HG03354 (cell line): ENCODE data around the gene HOXC9.
"Not testable (repeated sequence)": the region's sequence is repeated elsewhere in the genome, so short reads cannot be mapped to it uniquely, and the experiment has no call there.

ENCODE experiments used
- ATAC-seq: cut with Tn5 transposase; IDR thresholded peaks from one replicate; pipeline ENCODE4 v1.9.1; 2021; ENCODE audit warnings: mild to moderate bottlenecking; ENCODE audit not compliant: unreplicated experiment, poor library complexity, severe bottlenecking

Gene HOXC9

DNA sequence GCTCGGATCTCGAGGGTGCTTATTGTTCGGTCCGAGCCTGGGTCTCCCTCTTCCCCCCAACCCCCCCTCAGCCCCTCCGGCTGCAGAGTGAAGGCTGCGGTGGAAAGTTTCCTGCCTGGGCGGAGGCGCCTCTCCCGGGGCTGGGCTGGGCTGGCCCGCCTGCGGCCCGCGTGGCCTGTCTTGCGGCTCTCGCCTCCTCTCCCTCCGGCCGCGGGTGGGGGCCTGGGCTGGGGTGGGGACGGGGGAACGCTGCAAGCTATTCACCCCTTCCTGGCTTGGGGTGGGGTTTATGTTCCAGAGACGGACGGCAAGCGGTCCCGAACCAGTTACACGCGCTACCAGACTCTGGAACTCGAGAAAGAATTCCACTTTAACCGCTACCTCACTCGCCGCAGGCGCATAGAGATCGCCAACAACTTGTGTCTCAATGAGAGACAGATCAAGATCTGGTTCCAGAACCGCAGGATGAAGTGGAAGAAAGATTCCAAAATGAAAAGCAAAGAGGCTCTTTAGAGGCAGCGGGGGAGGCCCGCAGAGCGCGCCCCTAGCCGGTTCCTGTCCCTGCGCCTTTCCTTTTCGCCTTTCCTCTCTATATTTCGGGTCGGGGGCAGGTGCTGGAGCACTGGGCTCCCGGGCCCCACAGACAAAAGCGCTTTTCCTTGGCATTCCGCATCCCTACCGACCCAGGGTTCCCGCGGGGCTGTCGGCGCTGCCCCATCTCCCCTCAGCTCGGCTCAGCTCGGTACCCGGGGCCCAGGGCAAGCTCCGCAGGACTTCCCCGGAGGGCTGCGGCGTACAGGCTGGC, 34.2 kb downstream of the HOXC9 start:
- ATAC-seq: no peak

DNA sequence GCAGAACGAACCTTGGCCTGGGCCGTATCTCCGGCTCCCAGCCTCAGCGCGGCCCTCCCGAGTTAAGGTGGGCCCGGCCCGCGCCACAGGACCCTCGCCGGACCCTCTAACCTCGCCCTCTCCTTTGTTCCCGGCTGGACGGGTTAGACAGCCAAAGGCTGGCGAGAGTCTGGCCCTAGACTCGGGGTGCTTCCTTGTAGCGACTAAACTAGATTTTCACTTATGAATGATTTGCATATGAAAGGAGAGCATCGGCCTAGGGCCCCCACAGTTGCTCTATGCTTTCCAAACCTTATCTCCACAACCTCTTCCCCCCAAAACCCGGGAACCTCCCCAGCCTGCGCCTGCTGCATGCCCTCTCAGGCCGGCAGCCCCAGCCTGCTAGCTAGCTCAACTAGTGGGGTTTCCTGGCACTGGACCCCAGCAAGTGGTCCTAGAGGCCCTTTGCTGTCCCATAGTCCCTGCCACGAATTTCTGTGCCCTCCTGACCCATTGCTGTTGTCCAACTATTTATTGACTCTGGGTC, 34.9 kb downstream of the HOXC9 start:
- no peak for ATAC-seq

DNA sequence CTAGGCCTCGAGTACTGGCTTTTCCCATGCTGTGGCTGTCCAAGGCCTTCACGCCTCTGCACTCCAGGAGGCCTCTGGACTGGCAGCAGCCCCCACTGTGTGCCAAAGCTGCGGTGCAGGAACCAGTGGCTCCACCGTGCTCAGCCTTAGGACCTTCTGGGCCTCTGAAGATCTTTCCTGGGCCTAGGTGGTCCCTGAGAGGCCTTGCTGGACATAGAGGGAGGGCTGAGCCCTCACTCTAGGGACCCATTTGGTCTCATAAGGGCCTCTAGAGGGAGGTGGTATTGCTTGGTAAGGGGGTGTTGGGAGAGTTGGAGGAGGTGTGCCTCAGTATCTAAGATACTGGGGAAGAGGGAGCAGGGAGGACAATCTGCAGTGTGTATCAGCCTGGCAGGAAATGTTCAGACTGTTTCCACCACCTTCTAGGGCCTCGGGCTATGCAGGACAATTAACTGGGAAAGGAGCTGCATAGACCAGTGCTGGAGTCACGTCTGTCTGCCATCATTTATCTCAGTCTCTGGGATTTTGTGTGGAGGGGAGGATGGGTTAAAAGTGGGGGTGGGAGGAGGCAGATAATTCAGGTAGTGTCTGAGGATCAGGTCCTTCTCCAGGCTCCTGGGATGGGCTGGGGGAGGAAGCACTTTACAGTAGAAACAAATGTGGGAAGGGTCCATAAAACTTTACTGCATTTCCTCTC, 35.8 kb downstream of the HOXC9 start:
- ATAC-seq: no peak

DNA sequence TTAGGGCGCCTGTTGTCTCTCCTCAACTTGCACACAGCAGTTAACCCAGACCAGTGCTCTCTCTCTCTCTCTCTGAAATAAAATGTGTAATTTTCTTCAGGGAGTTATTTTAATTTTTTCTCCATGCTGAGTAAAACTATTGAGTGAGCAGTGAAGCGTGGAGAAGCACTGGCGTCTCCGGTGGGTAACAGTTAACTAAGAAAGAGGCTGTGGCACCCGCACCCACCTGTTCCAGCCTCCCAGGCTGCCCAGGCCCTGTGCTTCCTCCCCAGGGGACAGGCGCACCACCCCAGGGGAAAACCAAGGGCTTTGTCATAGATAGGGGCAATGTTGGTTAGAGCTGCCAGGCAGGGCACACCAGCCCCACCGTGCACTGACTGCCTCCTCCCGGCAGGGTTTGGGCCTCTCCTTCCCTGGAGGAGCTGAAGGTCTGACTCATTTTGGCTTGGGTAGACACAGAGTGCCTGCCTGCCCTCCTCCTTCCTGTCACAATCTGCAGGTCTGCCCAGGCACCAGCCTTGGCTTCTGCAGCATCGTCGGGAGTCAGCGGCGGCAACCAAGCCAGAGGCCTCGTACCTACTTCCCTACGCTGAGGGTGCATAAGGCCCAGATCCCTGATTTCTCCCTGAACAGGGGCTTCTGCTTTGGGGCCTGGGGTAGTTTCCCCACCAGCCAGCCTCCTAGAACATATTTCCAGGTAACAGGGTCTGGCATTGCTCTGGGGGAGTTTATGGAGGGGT, 36.8 kb downstream of the HOXC9 start:
- ATAC-seq: no peak

DNA sequence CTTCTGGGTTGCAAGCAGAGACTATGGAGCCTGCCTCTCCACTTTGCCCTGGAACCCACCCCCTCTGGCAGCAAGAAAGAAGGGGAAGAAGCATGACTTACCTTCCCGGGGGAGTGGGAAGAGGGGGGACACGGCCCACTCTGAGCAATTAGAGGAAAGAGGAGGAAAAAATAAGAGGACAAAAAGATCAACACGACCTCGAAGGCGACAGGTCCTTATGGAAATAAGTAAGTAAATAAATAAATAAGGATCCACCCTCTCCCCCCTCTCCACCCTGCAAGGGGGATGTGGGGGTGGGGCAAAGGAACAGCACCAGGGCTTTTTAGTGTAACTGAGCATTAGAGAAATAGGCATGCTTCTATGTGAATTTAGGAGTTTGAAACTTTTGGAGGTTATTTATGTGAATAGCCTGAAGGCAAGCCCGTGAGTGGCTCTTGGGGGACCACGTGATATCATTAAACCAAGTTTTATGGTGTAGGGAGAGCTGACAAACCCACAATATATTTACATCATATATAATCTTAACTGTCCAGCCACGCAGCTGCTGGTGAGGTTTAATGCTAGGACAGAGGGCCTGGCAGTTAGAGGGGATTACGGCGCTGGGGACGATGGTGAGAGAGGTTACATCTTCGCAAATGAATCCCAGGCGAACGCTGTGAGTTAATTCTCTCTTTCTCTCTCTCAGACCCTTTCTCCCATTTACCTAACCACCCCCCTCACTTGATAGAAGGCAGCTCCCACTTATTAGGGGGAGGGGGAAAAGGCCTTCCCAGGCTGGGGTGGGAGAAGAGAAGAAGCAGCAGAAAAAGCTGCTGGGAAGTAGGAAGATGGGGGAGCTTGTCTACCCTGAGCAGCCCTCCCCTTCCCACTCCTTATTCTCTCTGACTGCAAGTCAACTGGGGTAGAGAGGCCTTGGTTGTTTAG, 37.7 kb downstream of the HOXC9 start:
- ATAC-seq: no peak

DNA sequence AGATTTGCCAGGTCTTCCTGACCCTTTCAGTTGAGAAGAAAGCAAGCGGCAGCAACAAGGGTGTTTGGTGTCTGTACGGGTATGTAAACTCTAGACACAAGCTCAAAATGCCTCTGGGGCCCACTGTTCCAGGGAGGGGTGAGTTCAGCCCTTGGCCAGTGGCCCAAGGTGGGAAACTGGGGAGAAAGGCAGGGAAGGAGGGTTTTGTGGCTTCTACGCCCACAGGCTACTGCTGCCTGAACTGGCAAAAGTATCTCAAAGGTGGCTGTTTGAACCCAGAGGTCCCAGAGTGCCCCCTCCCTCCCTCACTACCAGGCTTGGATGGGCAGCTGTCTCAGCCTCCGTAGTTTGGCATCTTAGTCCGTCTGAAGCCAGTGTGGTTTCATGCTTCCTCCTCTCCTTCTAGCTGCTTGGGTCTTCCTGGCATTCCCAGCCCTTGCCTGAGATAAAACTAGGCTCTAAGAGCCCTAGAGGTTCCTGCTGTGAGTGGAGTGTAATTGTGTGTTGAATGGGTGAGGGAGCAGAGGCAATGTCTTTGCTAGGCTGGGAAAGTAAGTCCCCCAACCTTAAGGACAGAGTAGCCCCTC, 38.4 kb downstream of the HOXC9 start:
- ATAC-seq: no peak

DNA sequence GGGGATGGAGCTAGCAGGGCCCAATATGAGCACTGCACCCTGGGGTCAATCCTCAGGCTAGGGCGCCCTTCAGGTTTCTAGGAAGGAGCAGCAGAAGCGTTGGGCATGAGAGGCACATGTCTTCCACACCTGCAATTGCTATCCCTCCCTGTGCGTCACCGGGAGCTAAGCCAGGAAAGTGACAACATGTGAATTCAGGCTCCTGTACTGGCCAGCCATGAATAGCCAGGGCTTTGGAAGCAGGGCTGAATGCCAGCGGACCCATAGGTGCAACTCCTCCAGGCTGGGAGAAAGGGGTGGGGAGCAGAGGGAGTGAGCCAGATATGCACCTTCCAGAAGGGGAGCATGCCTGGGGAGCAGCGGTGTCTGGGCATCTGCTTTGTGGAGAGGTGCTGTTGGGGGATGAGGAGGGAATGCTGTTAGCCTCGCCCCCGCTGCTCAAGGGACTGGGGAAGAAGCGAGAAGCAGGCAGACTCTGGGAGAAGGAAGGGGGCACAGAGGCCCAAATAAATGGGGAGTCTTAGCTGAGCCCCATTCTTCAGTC, 39.0 kb downstream of the HOXC9 start:
- ATAC-seq: no peak

DNA sequence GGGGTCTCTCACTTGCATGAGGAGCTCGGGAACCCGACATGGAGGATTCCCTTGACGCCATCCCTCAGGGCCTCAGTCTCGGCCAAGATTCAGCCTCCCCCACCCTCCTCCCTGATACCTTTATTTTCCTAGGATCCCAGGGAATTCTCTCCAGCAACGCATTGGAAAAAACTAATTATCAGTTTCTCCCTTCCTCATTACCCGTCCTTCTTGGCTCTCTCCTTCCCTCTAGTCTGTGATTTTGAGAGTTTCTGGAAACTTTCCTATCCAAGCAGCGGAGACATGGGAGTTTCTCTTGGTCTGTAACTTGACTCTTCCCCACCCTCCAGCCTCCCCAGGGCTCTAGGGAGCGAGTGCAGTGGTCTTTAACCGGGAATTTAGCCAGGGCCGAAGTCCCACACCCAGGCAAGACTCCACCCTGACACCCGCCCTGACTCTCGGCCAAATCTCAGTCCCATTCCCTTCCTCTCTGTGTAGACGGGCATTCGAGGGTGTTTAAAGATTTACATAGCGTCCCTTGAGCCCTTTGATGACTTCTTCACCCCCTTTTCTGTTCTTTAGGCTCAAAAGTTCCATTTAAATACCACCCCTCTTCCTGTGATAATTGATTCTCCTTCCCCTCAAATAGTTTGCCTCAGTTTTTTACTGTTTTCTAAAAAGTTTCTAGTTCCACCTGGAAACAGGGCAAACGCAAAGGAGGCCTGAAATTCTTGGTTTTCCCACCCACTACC, 39.6 kb downstream of the HOXC9 start:
- ATAC-seq: no peak

DNA sequence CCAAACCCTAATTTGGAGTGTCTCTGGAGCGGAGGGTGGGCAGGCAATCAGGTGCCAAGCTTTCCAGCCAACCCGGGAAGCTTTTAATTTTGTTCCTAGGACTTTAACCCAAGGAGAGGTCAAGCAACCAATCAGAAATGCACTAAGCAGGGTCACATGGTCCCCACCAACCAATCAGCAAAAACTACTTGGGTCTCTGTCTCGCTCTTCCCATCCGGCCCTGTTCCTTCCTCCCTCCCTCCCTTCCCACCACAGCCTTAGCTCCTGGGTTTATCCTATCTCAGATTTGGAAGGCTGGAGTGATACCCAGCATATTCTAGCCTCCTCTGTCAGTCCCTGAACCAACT, 40.2 kb downstream of the HOXC9 start:
- no peak for ATAC-seq

DNA sequence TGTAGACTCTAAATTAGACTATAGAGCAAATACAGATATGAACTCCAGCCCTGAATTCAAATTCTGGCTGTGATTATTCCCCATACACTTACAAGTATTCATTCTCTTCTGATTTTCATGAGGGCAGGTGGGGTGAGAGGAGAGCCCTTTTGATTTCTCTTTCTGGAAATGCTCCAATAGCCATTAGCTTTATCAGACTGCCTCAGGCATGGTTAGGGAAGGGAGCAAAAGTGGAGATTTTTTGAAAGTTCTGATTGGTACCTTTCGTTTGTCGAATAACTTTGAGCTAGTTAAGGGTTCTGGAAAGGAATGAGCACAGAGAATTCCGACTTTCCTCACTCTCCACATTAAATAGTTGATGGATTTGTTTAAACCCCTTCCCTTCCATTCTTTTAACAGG, 40.7 kb downstream of the HOXC9 start:
- ATAC-seq: no peak

DNA sequence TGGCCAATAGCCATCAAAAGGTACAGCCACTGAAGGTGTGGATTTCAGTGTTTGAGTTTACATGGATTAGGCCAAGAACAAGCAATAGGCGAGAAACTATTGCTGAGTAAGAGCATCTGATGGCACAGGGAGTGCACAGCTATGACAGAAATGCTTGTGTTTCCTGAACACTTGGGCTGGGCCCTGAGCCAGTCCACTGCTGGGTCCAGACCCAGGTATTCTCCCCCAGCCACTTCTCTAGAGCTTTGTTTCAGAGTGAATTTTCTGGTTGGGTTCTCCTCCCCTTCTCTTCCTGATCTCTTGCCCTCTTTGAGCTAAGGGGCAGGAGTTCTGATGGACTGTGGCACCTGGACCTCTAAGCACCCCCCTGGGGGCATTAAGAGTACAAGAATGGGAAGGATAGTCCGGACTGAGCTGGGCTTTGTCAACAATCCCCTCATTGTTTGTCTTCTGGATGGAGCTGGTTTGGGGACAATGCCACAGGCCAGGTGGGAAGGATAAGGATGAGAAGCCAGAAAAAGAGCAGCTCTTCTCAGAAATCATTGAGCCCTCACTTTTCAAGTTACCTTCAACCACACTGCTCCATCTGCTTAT, 41.2 kb downstream of the HOXC9 start:
- ATAC-seq: no peak

DNA sequence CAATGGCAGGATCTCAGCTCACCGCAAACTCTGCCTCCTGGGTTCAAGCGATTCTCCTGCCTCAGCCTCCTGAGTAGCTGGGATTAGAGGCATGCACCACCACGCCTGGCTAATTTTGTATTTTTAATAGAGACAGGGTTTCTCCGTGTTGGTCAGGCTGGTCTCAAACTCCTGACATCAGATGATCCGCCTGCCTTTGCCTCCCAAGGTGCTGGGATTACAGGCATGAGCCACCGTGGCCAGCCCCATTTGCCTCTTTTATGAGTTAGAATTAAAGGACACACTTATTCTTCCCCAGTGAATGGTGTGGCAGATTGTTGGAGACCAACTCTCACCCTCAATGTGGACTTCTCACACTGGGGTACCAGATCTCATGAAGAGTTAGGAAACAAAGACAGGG, 42.1 kb downstream of the HOXC9 start:
- not testable (repeated sequence) for ATAC-seq

DNA sequence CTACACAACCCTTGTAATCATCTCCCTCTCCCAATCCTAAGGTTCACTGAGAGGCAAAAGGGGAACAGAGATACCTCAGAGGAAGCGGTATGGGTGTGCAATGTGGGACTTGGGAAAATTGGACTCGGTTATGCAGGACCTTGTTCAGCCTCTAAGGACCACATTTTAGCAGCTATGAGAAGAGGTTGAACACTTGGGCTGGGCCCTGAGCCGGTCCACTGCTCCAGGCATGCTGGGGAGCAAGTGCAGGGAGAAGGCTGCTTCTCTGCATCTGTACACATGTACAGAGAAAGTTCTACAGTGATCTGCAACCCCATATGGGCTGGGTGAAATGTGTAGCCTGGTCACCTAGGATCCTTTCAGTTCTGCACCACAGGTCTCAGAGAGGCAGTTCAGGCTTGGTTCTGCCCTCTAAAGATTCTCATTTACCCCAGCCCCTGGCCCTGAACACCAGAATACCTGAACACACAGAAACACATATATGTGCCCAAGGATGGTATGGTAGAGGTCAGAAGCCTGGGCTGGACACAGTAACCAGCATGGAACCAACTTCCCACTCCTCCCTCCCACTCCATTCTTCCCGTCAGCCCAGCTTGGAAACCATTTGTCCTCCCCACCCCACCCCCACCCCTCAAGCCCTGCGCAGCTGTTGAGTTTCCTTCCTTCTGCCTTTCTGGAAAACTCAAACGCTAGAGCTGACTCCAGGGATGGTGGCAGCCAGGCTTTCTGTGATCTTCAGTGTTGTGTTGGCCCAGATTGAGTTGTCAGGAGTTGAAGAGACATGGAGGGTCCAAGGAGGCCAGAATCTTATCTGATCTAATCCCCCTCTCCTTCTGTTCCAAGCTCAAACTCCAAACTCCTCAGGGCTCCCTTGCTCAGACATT, 43.3 kb downstream of the HOXC9 start:
- no peak for ATAC-seq

DNA sequence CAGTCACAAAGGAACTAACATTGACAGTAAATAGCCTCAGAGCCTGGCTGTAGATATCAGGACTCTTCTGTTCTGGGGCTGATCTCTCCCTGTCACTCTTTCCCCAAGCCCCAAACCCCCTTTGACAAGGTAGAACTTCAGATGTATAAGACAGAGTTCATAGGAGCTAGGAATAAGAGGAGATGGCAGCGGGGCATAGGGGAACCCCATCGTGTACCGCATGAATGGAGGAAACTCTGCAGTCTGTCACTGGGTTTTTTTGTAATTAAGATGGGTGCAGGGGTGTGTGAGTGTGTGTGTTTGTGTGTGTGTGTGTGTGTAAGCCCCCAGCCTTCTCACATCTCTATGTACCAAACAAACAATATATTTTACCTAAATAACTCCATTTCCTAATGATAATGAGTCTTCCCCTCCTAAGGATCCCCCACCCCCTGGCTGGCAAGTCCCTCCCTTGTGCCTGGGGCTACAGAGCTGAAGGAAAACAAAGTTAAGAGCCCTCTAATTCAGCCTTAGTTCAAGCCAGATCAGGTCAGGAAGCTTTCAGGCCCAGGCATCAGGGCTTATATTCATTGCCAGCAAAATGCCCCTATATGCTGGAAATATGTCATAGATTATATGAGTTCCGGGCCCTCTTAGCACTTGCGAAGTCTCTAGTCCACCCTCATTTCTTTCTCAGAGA, 44.6 kb downstream of the HOXC9 start:
- ATAC-seq: no peak

DNA sequence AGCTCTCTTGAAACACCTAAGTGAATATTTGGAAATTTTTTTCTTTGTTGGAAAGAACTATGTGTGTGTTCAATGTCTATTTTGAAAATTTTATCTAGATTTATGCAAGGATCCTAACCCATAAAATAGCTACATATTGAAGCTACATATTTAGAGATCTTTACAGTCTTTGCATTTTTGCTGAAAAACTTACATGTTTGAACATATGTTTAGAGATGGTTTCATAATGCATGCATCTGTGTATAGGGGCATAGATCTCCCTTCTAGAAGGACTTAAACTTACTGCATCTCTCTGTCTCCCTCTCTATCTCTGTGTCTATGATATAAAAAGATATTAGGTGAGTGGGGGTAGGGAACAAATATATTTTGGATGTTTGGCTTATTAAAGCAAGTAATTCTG, 45.4 kb downstream of the HOXC9 start:
- ATAC-seq: no peak

DNA sequence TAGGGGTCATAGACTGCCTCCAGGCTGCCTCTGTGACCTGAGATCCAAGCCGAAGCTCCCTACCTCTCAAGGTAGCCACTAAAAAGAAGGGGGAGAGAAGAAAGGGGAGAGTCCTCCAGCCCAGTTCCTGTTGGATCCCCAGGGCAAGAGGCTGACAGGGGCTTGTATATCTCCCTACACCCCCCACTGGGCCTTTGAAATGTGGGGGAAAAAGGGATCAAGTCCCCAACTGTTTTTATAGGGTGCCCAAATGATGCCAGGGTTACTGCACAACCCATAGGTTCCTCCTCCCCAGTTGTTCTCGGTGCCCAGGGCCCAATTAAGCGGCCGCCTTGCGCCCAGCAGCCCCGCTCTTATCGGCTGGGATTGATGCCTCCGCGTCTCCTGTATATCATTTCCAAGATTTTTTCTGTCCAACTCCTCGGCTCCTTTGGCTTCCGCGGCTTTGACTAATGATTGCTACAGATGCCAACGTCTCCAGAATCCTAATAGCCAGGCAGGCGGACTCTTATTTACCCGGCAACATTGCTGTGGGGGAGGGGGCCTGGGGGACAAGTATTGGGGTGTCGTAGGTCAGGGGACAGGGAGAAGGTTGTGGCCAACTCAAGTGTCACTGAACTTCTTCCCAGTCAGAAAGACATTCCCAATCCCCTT, 46.0 kb downstream of the HOXC9 start:
- ATAC-seq: no peak
